ENCODE data around the gene PRDM15.

DNA sequence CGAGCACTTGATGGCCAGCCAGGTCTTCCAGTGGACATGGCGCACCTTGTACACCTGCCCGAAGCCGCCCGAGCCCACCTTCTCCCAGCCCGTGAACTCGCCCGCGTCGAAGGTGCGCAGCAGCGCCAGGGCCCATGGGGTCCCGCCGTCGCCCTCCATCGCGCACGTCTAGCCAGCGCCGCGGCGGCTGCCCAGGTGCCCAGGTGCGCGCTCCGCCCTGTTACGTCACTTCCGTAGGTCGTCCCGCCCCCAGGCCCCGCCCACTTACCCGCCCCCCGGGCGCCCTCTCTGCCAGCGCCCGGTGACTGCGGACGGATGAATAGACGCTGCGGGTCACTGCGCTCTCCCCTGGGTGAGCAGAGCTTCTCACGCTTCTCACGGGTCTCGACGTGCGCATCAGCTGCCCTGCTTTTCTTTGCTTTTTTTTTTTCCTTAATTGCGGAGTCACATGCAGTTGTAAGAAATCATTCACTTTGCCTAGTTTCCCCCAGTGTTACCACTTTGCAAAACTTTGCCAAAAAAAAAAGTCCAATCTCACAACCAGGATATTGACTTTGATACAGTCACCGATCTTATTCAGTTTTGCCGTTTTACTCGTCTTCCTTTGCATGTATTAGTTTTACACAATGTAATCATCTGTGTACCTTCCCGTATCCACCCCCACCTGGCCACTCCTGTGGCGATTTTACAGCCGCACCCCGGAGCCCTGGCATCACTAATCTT is 112.1 kb downstream of the PRDM15 start, which contains the start of gene RIPK4:
- TF ChIP-seq, protein P1, sequence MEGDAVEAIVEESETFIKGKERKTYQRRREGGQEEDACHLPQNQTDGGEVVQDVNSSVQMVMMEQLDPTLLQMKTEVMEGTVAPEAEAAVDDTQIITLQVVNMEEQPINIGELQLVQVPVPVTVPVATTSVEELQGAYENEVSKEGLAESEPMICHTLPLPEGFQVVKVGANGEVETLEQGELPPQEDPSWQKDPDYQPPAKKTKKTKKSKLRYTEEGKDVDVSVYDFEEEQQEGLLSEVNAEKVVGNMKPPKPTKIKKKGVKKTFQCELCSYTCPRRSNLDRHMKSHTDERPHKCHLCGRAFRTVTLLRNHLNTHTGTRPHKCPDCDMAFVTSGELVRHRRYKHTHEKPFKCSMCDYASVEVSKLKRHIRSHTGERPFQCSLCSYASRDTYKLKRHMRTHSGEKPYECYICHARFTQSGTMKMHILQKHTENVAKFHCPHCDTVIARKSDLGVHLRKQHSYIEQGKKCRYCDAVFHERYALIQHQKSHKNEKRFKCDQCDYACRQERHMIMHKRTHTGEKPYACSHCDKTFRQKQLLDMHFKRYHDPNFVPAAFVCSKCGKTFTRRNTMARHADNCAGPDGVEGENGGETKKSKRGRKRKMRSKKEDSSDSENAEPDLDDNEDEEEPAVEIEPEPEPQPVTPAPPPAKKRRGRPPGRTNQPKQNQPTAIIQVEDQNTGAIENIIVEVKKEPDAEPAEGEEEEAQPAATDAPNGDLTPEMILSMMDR (IDR thresholded peaks at IDR 0.05): no peak
- TF ChIP-seq POLR2A (IDR thresholded peaks at IDR 0.05): peak; percentile 97

Measured in prostate gland (tissue), 2 donors.